ENCODE data around the gene USP36.

- TF ChIP-seq GATA2 (IDR thresholded peaks at IDR 0.05; ENCODE audit: low read depth, low read length) (no peak), GATA3 (IDR thresholded peaks at IDR 0.05; ENCODE audit: low read depth, low read length) (no peak)
These were observed 15.0 kb upstream of the USP36 start for GRCh38 chr17:78855561-78856165.

Data from SH-SY5Y (cell line).